HepG2 (cell line): ENCODE measurements around the gene KIAA0825. TPM values are rescaled to one million over a fixed set of nuclear protein-coding genes. Genes with fewer than 3 reads are reported as not detected.

Experiments used
- ATAC-seq: fragments of 200-7000 bp; cut with Tn5 transposase; 3 replicates; pipeline ENCODE4 v1.9.1; 2020; ENCODE audit warnings: mild to moderate bottlenecking, moderate library complexity
- BruUV-seq: library from RNA; stranded (reverse); fragments of 400-500 nt; replicated peaks from 2 replicates; lab custom pipeline; 2021; lab: Mats Ljungman, UMichigan
- CTCF ChIA-PET: fragments of 300-600 bp; formaldehyde crosslinking; extraction: SDS; loops from one replicate; lab custom pipeline; 2021; ENCODE audit warnings: low total read pairs, inconsistent platforms, low intra/inter-chr PET ratio; lab: Yijun Ruan, JAX
- POLR2A ChIA-PET: fragments of 350-600 bp; sonication (Branson Sonifier 250); formaldehyde crosslinking; loops from one replicate; lab custom pipeline; 2020; ENCODE audit warnings: antibody characterized with exemption, inconsistent platforms; lab: Yijun Ruan, JAX
- DNase-seq: peaks from one replicate; pipeline ENCODE4 v3.0.0-alpha.2; 2015; ENCODE audit warnings: low spot score
- FAIRE-seq: peaks from 3 replicates; lab custom pipeline; 2011; peaks lifted over from hg19 to GRCh38; lab: Jason Lieb, UNC
- H2AFZ ChIP-seq: one replicate; pipeline ENCODE4 v1.6.1; 2011; ENCODE audit warnings: low read length, inconsistent platforms
- H3K27ac ChIP-seq: fragments of 300-600 bp; 3 replicates; pipeline ENCODE4 v1.8.0; 2011; ENCODE audit warnings: mixed run types, mild to moderate bottlenecking, mixed read lengths, low read length, inconsistent platforms; ENCODE audit not compliant: insufficient read depth; ENCODE audit errors: extremely low read length
- H3K27me3 ChIP-seq, 2 experiments: fragments of 200-600 bp in 1 of 2; 2 replicates in 1 of 2; 3 replicates in 1 of 2; pipeline versions ENCODE4 v1.6.0 to v1.8.0; 2011; ENCODE audit warnings: low read length in 2 of 2, mild to moderate bottlenecking in 2 of 2, moderate library complexity in 2 of 2, inconsistent platforms in 1 of 2; ENCODE audit not compliant: insufficient read depth in 2 of 2, control insufficient read depth in 1 of 2
- H3K36me3 ChIP-seq, 2 experiments: fragments of 200-600 bp in 1 of 2; replicated peaks in 1 of 2; 2 replicates in 1 of 2; 3 replicates in 1 of 2; pipeline versions ENCODE4 v1.5.1 to v1.8.0; 2011; ENCODE audit warnings: low read length in 2 of 2, inconsistent platforms in 1 of 2; ENCODE audit not compliant: insufficient read depth in 2 of 2, control insufficient read depth in 1 of 2
- H3K4me1 ChIP-seq: 2 replicates; pipeline ENCODE4 v1.5.1; 2012; ENCODE audit warnings: low read length, inconsistent platforms; ENCODE audit not compliant: insufficient read depth
- H3K4me2 ChIP-seq: 2 replicates; pipeline ENCODE4 v1.6.0; 2011; ENCODE audit warnings: low read depth, low read length, inconsistent platforms
- H3K4me3 ChIP-seq, 3 experiments: fragments of 200-600 bp in 1 of 3; sonication (generic), shearing (Covaris generic) in 1 of 3; replicated peaks in 1 of 3; 2 replicates each; pipeline ENCODE4 v1.5.1; 2011 to 2016; ENCODE audit warnings: low read length in 3 of 3, inconsistent platforms in 2 of 3, low read depth in 2 of 3, mild to moderate bottlenecking in 2 of 3, control low read depth in 1 of 3, mixed read lengths in 1 of 3; ENCODE audit not compliant: insufficient read depth in 1 of 3
- H3K79me2 ChIP-seq: one replicate; pipeline ENCODE4 v1.6.1; 2011; ENCODE audit warnings: low read length, inconsistent platforms; ENCODE audit not compliant: insufficient read depth
- H3K9ac ChIP-seq: 2 replicates; pipeline ENCODE4 v1.6.0; 2011; ENCODE audit warnings: mild to moderate bottlenecking, low read depth, low read length, inconsistent platforms; ENCODE audit not compliant: insufficient read depth
- H3K9me3 ChIP-seq: 2 replicates; pipeline ENCODE4 v1.5.1; 2012; ENCODE audit warnings: mild to moderate bottlenecking, low read length
- H4K20me1 ChIP-seq: 2 replicates; pipeline ENCODE4 v1.6.0; 2011; ENCODE audit warnings: inconsistent platforms, mild to moderate bottlenecking, low read length, moderate library complexity; ENCODE audit not compliant: insufficient read depth
- ATF4 ChIP-seq, 2 experiments: fragments of 450-650 bp in 1 of 2; sonication (generic) in 1 of 2; formaldehyde crosslinking; IDR thresholded peaks; 2 replicates each; pipeline versions ENCODE4 v1.5.0 to v1.8.0; 2020 to 2022; ENCODE audit warnings: mild to moderate bottlenecking in 1 of 2, missing genetic modification reagents in 1 of 2
- CENPT ChIP-seq: sonication (generic); formaldehyde crosslinking; IDR thresholded peaks from 2 replicates; pipeline ENCODE4 v1.8.0; 2022; ENCODE audit warnings: low read depth, mild to moderate bottlenecking, moderate library complexity, missing genetic modification reagents
- NFATC3 ChIP-seq: sonication (generic); formaldehyde crosslinking; IDR thresholded peaks from 2 replicates; pipeline ENCODE4 v1.5.1; 2020; ENCODE audit warnings: mild to moderate bottlenecking, missing genetic modification reagents
- RNF2 ChIP-seq: fragments of 450-650 bp; conservative IDR thresholded peaks from 2 replicates; pipeline ENCODE4 v1.6.1; 2016; ENCODE audit warnings: low read depth
- SRSF1 ChIP-seq: fragments of 200-400 bp; formaldehyde crosslinking; optimal IDR thresholded peaks from 2 replicates; pipeline ENCODE3; 2017; ENCODE audit warnings: mild to moderate bottlenecking, low read depth, low read length, moderate library complexity
- ZFP90 ChIP-seq: sonication (generic); formaldehyde crosslinking; IDR thresholded peaks from 2 replicates; pipeline ENCODE4 v1.8.0; 2022; ENCODE audit warnings: missing genetic modification reagents, mild to moderate bottlenecking, inconsistent platforms, borderline replicate concordance
- ZNF142 ChIP-seq: sonication (generic); formaldehyde crosslinking; IDR thresholded peaks from 2 replicates; pipeline ENCODE4 v1.4.0; 2020; ENCODE audit warnings: missing genetic modification reagents
- ZNF556 ChIP-seq: sonication (generic); formaldehyde crosslinking; IDR thresholded peaks from 2 replicates; pipeline ENCODE4 v1.4.0; 2020; ENCODE audit warnings: mild to moderate bottlenecking, missing genetic modification reagents, borderline replicate concordance
- ZNF576 ChIP-seq: sonication (generic); formaldehyde crosslinking; IDR thresholded peaks from 2 replicates; pipeline ENCODE4 v1.4.0; 2020; ENCODE audit warnings: mild to moderate bottlenecking, missing genetic modification reagents
- ZNF674 ChIP-seq: sonication (generic); formaldehyde crosslinking; IDR thresholded peaks from 2 replicates; pipeline ENCODE4 v1.5.0; 2020; ENCODE audit warnings: low read depth, mild to moderate bottlenecking, missing genetic modification reagents
- ZNF883 ChIP-seq: sonication (generic); formaldehyde crosslinking; IDR thresholded peaks from 2 replicates; pipeline ENCODE4 v1.5.1; 2020; ENCODE audit warnings: mild to moderate bottlenecking, missing genetic modification reagents; ENCODE audit errors: not compliant biosample characterization
- WGBS: methylation state at CpG from one replicate; pipeline ENCODE4 v1.1.6; 2017; ENCODE audit warnings: low lambda C conversion rate; 5-methylcytosine and 5-hydroxymethylcytosine counted together
- in situ Hi-C: cut with HindIII; loops from 2 replicates; pipeline ENCODE4 v1.10.0; 2017; ENCODE audit warnings: low pct_unique_long_range_greater_than_20kb; ENCODE audit not compliant: extremely low pct_ligation_motif_present
- intact Hi-C: fragments of 100-400 bp; cut with micrococcal nuclease; formaldehyde crosslinking; loops from one replicate; pipeline ENCODE4 v1.10.0; 2022; ENCODE audit not compliant: unreplicated experiment
- polyA plus RNA-seq, 8 experiments: library from polyadenylated mRNA; depleted of rRNA in 3 of 8; stranded (reverse) in 7 of 8; unstranded in 1 of 8; fragments of >200 nt; fragmentation: Illumina TruSeq in 4 of 8; extraction: Trizol in 4 of 8; gene quantifications; 2 replicates each; pipeline versions ENCODE4 v1.2.1 to v1.2.3, GENCODE V29; 2011 to 2016; ENCODE audit warnings: low read depth in 4 of 8, missing spikeins in 1 of 8, mixed read lengths in 1 of 8; ENCODE audit not compliant: insufficient read depth in 1 of 8
- total RNA-seq, 5 experiments: library from RNA; depleted of rRNA; stranded (reverse); fragments of >200 nt; fragmentation: Illumina TruSeq; extraction: Trizol; gene quantifications; 2 replicates each; pipeline ENCODE4 v1.2.3, GENCODE V29; 2016; ENCODE audit warnings: low read depth in 1 of 5

KIAA0825 gene
- total and polyA plus RNA-seq, 2 of the 13 experiments (the other 11 are each of a cell fraction or from before 2014, with no cell fraction given), result 0.05 to 0.51 TPM

GRCh38 chr5:94457788-94458187 is 160.6 kb downstream of the KIAA0825 start:
- in situ Hi-C loops, result no loop called here
- Histone ChIP-seq H3K27me3 (peaks cover 0 to 4% of the 10 kb centered on the region in 2 experiments; a peak in 1 of 5 replicates), H3K9ac (no peak overlapping the region), H3K36me3 (no peaks in the 10 kb centered on the region), H3K4me3 (no peak overlapping the region), H3K4me2 (no peak overlapping the region), H3K27ac (no peak overlapping the region), H3K9me3 (no peaks in the 10 kb centered on the region), H3K4me1 (no peaks in the 10 kb centered on the region), H3K79me2 (no peaks in the 10 kb centered on the region), H2AFZ (no peak overlapping the region), H4K20me1 (no peaks in the 10 kb centered on the region)
- intact Hi-C loops, result no loop called here
- ATAC-seq (no peak), DNase-seq (no peak), FAIRE-seq (no peak)
- 2% methylated on average over 4 of the region's 4 CpGs for WGBS
- TF ChIP-seq RNF2, result no peak
- TF ChIP-seq ZFP90 (CRISPR knock-in tag), result no peak
- TF ChIP-seq SRSF1, result no peak
- TF ChIP-seq NFATC3 (CRISPR knock-in tag), result no peak
- no peak for TF ChIP-seq ZNF576 (CRISPR knock-in tag)
- TF ChIP-seq ATF4 (CRISPR knock-in tag; IDR thresholded peaks at IDR 0.05), result no peak
- TF ChIP-seq CENPT (CRISPR knock-in tag), result no peak
- no peak for TF ChIP-seq ZNF142 (CRISPR knock-in tag)
- TF ChIP-seq ZNF674 (CRISPR knock-in tag), result no peak
- no peak for TF ChIP-seq ZNF883 (CRISPR knock-in tag)
- TF ChIP-seq ZNF556 (CRISPR knock-in tag), result no peak
- no TSS peak for BruUV-seq
- ChIA-PET CTCF (no interaction called here), POLR2A (no interaction called here)
